Large intestine (tissue), 3 donors: ENCODE measurements around the gene STK32C. TPM values are rescaled to one million over a fixed set of nuclear protein-coding genes. Genes with fewer than 3 reads are reported as not detected.
A peak's percentile ranks its signal among the peaks of the same experiment; 100 is the strongest.

Source experiments
- DNase-seq, 2 donors: peaks; one replicate each; pipeline versions ENCODE4 v3.0.0 to v3.0.0-alpha.2; 2013
- H3K27ac ChIP-seq: one replicate; pipeline ENCODE4 v1.5.1; 2013; ENCODE audit warnings: low read length
- H3K27me3 ChIP-seq: 2 replicates; pipeline ENCODE4 v1.6.1; 2013; ENCODE audit warnings: low read length; ENCODE audit not compliant: control insufficient read depth, insufficient read depth
- H3K36me3 ChIP-seq: 2 replicates; pipeline ENCODE4 v1.6.1; 2013; ENCODE audit warnings: low read length; ENCODE audit not compliant: control insufficient read depth, insufficient read depth
- H3K4me1 ChIP-seq: one replicate; pipeline ENCODE4 v1.6.1; 2013; ENCODE audit warnings: low read length; ENCODE audit not compliant: control insufficient read depth, insufficient read depth
- H3K4me3 ChIP-seq: one replicate; pipeline ENCODE4 v1.5.1; 2013; ENCODE audit warnings: low read length
- H3K9me3 ChIP-seq: one replicate; pipeline ENCODE4 v1.6.1; 2013; ENCODE audit warnings: mild to moderate bottlenecking, low read depth, low read length, moderate library complexity; ENCODE audit not compliant: control insufficient read depth
- WGBS: methylation state at CpG from one replicate; pipeline ENCODE4 v1.1.5; 2013; ENCODE audit warnings: low lambda C conversion rate; ENCODE audit not compliant: insufficient coverage; 5-methylcytosine and 5-hydroxymethylcytosine counted together
- polyA plus RNA-seq: library from polyadenylated mRNA; unstranded; fragments of 120-200 nt; gene quantifications from one replicate; pipeline ENCODE4 v1.2.1, GENCODE V29; 2013

STK32C gene
- polyA plus RNA-seq, 1 donor: 16.2 TPM

DNA sequence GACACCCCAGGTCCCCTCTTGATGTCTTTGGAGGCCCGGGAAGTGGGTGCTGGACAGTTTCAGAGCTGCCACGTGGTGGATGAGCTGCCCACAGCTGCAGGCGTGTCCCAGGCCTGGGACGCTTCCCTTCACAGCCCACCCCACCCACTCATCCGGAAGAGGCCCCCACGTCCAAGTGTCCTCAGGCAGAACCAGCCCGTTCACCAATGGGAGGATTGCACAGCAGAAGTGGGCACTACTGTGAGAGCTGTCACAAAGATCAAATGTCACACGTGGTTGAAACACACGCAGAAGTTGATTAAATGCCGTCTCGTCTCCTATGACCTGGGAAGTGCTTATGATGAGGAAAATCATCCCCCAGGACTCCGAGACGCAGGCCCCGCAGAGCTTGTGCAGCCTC is 52.9 kb downstream of the STK32C start:
- no peak overlapping the region for H3K27ac ChIP-seq
- no peaks in the 10 kb centered on the region for H3K36me3 ChIP-seq
- H3K27me3 ChIP-seq: no peaks in the 10 kb centered on the region
- WGBS: no CpG with 5 or more reads among the region's 14 CpGs
- no peak for DNase-seq
- peaks cover 5% of the 10 kb centered on the region for H3K9me3 ChIP-seq
- H3K4me1 ChIP-seq: peaks cover 4% of the 10 kb centered on the region
- no peak overlapping the region for H3K4me3 ChIP-seq

- Histone ChIP-seq H3K4me1 (peaks cover 8% of the 10 kb centered on the region), H3K36me3 (no peaks in the 10 kb centered on the region), H3K9me3 (peaks cover 5% of the 10 kb centered on the region), H3K27me3 (no peaks in the 10 kb centered on the region), H3K4me3 (no peak overlapping the region), H3K27ac (no peak overlapping the region)
- no CpG with 5 or more reads among the region's 19 CpGs for WGBS
- DNase-seq: no peak
Observed at GRCh38 chr10:132253092-132253687, 54.6 kb downstream of the STK32C start.

DNA sequence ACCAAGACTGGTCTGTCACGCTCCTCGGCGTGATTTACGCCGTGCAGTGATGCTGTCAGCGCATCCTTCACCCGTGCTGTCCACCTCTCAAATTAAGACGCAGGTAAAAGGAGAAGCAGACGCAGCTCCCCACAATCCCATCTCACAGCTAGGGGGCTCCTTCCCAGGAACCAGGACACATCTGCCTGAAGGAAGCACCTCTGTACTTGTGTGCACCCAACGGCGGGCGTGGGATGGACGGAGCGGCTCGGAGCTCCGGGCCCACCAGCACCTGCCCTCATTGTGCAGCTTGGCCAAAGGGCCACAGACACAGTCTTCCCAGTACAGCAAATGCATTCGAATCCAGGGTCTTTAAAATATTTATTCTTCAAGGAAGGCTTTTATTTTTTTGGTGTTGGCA is 55.3 kb downstream of the STK32C start:
- Histone ChIP-seq H3K4me3 (no peak overlapping the region), H3K27me3 (no peaks in the 10 kb centered on the region), H3K36me3 (no peaks in the 10 kb centered on the region), H3K27ac (no peak overlapping the region), H3K9me3 (peaks cover 5% of the 10 kb centered on the region), H3K4me1 (peaks cover 8% of the 10 kb centered on the region)
- DNase-seq: no peak
- no CpG with 5 or more reads among the region's 17 CpGs for WGBS

GRCh38 chr10:132251928-132252327 is 55.8 kb downstream of the STK32C start:
- no CpG with 5 or more reads among the region's 6 CpGs for WGBS
- Histone ChIP-seq H3K4me1 (peaks cover 8% of the 10 kb centered on the region), H3K27ac (no peak overlapping the region), H3K36me3 (no peaks in the 10 kb centered on the region), H3K9me3 (peaks cover 5% of the 10 kb centered on the region), H3K27me3 (no peaks in the 10 kb centered on the region), H3K4me3 (no peak overlapping the region)
- DNase-seq: peak; percentile 52 to 80

GRCh38 chr10:132250481-132251475 is 57.0 kb downstream of the STK32C start:
- Histone ChIP-seq H3K27me3 (no peaks in the 10 kb centered on the region), H3K36me3 (no peaks in the 10 kb centered on the region), H3K9me3 (peaks cover 5% of the 10 kb centered on the region), H3K27ac (peak overlapping the region; percentile 33), H3K4me1 (peaks cover 8% of the 10 kb centered on the region), H3K4me3 (no peak overlapping the region)
- 50% methylated on average over 2 of the region's 30 CpGs for WGBS
- DNase-seq: peak; percentile 44 to 70

- Histone ChIP-seq H3K27me3 (no peaks in the 10 kb centered on the region), H3K4me1 (peaks cover 8% of the 10 kb centered on the region), H3K9me3 (peaks cover 5% of the 10 kb centered on the region), H3K27ac (no peak overlapping the region), H3K4me3 (no peak overlapping the region), H3K36me3 (no peaks in the 10 kb centered on the region)
- WGBS: no CpG with 5 or more reads among the region's 17 CpGs
- DNase-seq: no peak
Observed at GRCh38 chr10:132249824-132250375, 57.9 kb downstream of the STK32C start.

GRCh38 chr10:132249226-132249724 is 58.5 kb downstream of the STK32C start:
- DNase-seq: no peak
- Histone ChIP-seq H3K36me3 (no peaks in the 10 kb centered on the region), H3K27ac (no peak overlapping the region), H3K9me3 (peaks cover 5% of the 10 kb centered on the region), H3K27me3 (no peaks in the 10 kb centered on the region), H3K4me3 (no peak overlapping the region), H3K4me1 (peaks cover 8% of the 10 kb centered on the region)
- no CpG with 5 or more reads among the region's 11 CpGs for WGBS

DNA sequence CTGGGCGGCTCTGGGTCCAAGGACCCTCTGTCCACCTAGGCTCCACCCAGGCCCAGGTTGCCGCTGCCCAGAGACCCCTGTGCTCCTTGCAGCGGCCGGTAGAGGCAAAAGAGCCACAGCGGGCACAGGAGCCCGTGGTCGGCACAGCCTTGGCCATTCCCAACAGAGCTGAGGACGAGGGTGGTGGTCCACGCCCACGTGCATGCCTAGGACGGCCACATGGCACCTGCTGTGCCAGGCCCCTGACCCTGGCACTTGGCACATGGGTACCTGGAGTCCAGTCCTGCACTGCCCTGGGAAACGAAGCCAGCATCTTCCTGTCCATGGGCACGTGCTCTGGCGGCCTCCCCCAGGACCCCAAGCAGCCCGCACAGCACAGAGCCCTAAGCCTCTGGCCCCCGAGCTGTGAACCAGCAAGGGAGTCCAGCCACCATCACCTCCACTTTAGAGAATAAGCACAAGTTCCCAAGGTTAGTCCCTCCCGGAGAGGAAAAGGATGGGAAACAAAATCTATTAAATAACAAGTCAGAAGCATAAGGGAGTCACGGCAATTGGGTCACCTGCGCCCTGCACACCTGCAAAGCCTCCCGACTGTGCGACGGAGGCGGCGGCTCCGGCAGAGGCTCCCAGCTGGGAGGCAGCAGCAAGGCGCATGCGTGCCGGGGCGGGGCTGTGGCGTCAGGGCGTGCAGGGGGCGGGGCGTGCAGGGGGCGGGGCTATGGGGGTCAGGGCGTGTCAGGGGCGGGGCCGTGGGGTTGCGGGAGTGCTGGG is 59.1 kb downstream of the STK32C start:
- no peak overlapping the region for H3K4me3 ChIP-seq

GRCh38 chr10:132247943-132248342 is 59.8 kb downstream of the STK32C start:
- H3K36me3 ChIP-seq: no peaks in the 10 kb centered on the region
- DNase-seq: no peak
- peaks cover 8% of the 10 kb centered on the region for H3K4me1 ChIP-seq
- no peaks in the 10 kb centered on the region for H3K9me3 ChIP-seq
- no peaks in the 10 kb centered on the region for H3K27me3 ChIP-seq
- WGBS: no CpG with 5 or more reads among the region's 19 CpGs
- H3K27ac ChIP-seq: no peak overlapping the region
- H3K4me3 ChIP-seq: no peak overlapping the region

More for the DNA sequence above, 59.1 kb downstream of the STK32C start:
- Histone ChIP-seq H3K9me3 (peaks cover 5% of the 10 kb centered on the region), H3K27ac (no peak overlapping the region), H3K27me3 (no peaks in the 10 kb centered on the region), H3K4me1 (peaks cover 8% of the 10 kb centered on the region), H3K36me3 (no peaks in the 10 kb centered on the region)
- peak; percentile 41 for DNase-seq
- WGBS: no CpG with 5 or more reads among the region's 38 CpGs

DNA sequence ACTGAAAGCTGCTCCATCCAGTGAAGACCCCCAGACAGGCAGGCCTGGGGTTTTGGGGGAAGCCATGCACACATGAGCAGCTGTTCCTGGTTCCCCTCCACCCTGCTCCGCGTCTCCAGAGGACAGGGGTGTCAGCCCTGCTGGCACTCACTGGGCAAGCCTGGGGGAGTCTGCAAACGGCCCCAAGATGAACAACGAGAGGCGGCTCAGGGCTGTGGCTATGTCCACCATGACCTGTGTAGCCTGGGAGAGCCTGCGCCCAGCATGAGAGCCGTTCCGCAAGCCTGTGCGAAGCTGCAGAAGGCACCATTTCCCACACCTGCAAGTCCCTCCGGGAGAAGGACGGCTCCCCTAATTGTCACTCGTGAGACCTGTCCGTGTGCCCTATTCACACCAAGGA is 61.5 kb downstream of the STK32C start:
- H3K9me3 ChIP-seq: no peaks in the 10 kb centered on the region
- H3K27me3 ChIP-seq: no peaks in the 10 kb centered on the region
- H3K4me1 ChIP-seq: peaks cover 8% of the 10 kb centered on the region
- no peaks in the 10 kb centered on the region for H3K36me3 ChIP-seq
- no CpG with 5 or more reads among the region's 13 CpGs for WGBS
- no peak overlapping the region for H3K27ac ChIP-seq
- DNase-seq: no peak
- H3K4me3 ChIP-seq: no peak overlapping the region
